ENCODE data around the gene DHRS3.

DHRS3 gene

DNA sequence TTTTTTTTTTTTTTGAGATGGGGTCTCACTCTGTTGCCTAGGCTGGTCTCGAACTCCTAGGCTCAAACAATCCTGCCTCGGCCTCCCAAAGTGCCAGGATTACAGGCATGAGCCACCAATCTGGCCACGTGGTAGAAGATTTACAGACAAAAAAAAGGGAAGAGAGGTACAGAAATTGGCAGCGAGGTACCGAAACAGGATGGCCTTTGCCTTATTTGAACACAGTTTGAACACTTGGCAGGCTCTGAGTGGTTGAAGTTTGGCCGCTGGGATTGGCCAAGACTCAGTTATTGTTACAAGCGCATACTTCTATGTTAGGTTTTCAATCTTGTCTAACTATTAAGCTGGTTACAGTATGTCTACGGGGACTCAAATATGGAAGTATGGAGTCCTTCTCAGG, 19.7 kb upstream of the DHRS3 start:
- DNase-seq (ENCODE audit: low read depth) = no peak

DNA sequence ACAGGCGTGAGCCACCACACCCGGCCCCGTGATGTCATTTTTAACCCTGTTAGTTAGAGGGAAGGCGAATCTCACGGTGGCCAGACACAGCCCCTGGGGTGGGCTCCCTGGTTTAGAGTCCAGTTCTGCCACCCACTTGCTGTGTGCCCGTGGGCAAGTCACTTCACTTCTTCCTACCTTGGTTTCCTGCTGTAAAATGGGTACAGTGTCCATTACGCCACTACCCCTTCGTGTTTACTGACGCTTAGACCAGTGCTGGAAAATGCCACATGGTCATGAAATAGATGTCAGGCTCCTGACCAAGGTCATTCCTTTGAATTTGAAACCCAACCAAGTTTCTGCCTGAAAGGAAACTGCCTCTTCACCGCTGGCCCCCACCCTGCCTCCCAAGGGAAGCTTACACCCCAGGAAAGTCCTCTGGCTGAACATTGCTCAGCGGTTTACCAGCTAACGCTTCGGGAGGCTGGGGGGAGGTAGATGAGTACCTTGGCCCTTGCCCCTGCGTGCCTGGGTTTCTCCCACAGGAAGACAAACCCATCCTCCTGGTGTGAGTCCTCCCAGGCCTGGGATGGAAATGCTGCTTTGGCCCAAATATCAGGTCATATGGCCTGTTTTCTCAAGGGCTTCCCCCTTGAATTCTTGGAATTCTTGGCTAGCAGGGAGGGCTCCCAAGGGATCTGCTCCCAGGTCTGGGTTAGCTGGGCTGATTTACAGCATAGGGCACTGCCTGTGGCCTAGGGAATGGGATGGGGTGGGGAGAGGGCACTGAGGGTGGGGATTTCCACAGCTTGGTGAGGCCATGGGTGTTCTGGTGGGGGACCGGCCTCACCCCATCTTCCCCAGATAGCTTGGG, 18.3 kb upstream of the DHRS3 start:
- DNase-seq (ENCODE audit: low read depth) = no peak

DNA sequence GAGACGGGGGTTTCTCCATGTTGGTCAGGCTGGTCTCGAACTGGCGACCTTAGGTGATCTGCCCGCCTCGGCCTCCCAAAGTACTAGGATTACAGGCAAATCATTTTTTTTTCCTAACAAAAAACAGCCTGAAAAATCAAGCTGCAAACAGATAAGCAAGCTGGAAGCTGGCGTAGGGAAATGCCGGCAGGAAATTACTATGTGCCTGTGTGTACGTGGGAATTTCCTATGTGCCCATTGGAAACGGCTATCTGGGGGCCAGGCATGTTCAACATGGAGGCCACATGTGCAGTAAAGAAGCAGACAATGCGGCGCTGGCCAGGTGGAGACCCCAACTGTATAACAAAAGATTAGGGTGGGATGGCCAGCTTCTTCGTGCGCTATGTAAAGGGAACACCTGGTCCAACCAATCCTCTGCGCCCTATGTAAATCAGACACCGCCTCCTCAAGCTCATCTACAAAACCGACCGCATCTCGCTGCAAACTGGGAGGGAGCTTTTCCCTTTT, 16.7 kb upstream of the DHRS3 start:
- DNase-seq (ENCODE audit: low read depth) = no peak

DNA sequence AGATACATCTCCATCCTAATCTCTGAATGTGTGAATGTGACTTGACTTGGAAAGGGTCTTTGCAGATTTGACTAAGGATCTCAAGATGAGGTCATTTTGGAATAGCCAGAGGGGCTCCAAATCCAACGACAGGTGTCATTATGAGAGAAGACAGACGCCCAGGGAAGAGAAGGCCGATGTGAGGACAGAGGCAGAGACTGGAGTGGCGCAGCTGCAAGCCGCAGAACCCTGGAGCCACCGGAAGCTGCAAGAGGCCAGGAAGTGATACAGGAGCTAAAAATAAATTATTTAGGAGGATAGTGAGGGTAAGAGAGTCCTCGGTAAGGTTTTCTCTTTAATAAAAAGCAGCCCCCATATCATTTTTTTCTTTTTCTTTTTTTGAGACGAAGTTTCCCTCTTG, 16.1 kb upstream of the DHRS3 start:
- no peak for DNase-seq (ENCODE audit: low read depth)

DNA sequence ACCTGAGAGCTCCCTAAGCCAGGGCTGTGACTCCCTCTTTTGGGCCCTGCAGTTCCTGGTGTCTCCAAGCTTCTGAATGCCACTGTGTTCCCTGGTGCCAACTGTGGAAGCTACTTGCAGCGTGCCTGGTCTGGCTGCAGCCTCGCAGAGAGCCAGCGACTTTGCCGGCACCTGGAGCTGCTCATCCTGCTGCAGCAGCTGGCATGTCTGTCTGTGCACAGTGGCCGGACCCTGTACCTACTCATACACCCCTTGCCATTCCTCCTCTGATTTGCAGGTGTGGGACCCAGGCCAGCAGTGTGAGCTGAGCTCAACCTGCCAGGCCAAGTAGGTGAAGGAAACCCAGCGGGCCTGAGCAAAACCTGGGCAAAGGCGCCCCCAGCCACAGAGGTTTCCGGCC, 13.6 kb upstream of the DHRS3 start:
- no peak for DNase-seq (ENCODE audit: low read depth)

DNA sequence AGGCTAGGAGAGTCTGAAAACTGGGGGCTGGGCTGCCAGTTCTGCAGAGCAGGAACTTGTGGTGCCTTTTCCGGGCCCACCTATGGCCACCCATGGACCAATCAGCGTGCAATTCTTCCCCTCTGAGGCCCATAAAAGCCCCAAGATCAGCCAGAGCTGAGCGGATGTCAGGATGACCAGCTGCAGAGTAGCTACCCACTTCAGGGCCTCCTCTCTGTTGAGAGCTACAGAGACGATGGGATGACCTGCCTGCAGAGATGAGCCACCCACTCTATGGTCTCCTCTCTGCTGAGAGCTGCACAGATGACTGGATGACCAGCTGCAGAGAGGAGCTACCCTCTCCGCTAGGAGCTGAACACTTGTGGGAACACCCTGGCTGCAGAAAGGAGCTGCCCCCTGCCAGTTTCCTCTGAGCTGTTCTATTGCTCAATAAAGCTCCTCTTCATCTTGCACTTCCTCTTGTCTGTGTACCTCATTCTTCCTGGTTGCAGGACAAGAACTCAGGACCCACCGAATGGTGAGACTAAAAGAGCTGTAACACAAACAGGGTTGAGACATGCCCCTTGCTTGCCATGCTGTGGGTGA, 13.0 kb upstream of the DHRS3 start:
- no peak for DNase-seq (ENCODE audit: low read depth)

DNA sequence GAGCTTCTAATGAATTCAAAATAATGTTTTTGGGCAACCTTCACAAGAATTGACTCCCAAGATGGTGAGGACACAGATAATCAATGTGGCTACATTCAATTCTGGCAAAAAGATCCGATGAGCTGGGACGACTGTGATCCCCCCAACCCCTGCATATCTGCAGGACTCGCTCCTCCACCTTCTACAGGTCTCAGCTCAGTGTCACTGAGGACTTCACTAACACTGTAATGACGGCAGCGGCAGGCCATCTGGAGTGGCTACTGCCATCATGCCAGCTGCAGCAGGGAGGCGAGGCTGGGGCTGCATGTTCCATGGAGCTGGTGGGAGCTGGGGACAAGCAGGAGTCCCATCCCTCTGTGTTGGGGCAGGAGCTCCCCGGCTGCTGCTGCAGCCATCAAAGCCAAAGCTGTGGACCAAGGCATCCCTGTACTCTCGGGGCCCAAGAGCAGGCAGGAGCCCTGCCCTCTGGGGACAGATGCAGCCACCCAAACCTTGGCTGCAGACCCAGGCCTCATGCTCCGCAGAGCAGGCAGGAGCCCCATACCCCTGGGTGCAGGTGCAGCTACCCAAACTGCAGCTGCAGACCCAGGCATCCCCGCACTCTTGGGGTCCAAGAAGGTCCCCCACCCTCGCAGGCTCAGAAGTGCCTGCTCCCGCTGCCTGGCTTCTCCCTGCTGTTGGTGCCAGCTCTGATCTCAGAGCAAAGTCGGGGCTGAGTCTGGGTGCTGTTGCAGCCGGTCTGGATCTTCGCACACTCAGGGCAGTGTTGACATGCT, 12.2 kb upstream of the DHRS3 start:
- no peak for DNase-seq (ENCODE audit: low read depth)

DNA sequence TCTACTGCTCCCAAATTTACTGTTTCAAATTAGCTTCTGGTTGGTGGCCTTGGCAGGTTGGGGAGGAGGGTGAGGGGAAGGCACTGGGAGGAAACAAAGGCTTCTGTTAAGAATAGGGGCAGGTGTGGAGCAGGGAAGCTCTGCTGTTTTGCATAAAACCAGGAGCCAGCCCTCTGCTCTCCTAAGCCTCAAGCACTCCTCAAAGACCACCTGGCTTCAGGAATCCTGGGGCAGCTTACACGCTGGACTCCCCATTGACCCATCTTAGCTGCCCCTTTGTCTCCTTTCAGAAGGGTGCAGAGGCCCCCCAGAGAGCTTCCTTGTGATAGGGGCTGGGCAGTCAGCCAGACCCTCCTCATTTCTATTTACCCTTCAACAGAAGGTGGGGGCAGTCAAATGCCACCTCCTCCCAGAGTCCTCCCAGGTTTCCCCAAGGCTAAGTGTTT, 11.5 kb upstream of the DHRS3 start:
- DNase-seq (ENCODE audit: low read depth) = no peak

DNA sequence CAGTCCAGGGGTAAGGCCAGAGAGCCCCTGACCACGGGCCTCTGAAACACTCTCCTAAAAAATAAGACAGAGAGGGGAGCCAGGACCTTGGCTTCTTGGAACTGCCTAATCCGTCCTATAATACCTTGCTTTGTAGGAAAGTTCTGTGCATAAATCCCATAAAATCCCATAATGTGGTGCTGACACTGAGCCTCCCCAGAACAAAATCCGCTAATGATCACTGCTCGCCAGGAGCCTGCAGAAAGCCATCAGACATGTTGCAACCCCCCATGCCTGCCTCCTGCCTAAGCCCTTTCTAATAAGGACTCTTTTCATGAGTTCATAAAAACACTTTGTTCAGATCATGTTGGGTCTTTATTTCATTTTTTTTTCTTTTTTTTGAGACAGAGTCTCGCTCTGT, 9.3 kb upstream of the DHRS3 start:
- no peak for DNase-seq (ENCODE audit: low read depth)

DNA sequence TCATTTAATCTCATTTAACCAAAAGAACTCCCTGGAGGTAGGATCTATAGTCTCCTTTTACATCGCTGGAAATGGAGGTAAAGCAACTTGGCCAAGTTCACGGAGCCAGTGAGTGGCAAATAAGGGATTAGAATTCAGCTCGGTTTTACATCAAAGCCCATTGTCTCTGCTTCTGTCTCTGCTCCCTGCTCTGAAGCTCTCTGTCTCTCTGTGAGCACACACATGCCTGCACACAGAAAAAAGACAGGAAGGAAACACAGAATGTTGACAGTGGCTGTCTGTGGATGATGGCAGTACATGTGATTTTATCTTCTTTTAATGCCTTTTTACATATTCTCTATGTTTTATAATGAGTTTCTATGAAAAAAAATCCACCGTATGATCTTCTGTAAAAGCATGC, 8.9 kb upstream of the DHRS3 start:
- no peak for DNase-seq (ENCODE audit: low read depth)

DNA sequence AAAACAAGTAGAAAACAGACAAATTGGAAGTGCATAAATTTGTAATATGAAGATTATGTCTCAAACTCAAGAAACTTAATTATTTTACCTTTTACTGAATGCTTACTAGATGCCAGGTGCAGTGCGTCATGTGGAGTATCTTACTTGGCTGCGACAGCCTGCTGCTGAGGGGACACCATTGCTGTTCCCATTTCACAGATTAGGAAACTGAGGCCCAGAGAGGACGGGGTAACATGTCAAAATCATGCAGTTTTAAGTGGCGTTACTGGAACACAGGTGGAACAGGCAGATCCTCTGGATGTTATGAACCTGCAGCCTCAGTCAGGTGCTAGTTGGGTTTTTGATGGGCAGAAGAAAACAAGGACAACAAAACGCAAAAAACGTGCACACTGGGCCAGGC, 7.3 kb upstream of the DHRS3 start:
- DNase-seq (ENCODE audit: low read depth) = no peak

DNA sequence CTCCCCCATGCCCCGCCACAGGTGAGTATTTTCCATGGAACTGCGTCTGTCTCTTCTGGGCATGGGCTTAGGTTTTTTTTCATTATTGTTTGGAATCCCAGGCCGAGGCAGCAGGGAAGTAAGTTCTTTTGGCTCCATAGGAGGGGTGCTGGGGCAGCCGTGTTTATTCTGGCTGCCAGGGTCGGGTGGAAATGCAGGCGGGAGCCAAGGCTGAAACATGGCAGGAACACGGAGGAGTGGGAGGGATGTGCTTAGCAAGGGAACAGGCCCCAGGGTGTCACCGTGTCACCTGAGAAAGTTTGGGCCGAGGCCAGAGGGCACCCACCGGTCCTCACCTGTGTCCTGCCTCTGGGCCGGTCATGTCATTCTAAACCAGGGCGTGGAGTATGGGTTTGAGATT, 4.5 kb upstream of the DHRS3 start:
- DNase-seq (ENCODE audit: low read depth) = no peak

DNA sequence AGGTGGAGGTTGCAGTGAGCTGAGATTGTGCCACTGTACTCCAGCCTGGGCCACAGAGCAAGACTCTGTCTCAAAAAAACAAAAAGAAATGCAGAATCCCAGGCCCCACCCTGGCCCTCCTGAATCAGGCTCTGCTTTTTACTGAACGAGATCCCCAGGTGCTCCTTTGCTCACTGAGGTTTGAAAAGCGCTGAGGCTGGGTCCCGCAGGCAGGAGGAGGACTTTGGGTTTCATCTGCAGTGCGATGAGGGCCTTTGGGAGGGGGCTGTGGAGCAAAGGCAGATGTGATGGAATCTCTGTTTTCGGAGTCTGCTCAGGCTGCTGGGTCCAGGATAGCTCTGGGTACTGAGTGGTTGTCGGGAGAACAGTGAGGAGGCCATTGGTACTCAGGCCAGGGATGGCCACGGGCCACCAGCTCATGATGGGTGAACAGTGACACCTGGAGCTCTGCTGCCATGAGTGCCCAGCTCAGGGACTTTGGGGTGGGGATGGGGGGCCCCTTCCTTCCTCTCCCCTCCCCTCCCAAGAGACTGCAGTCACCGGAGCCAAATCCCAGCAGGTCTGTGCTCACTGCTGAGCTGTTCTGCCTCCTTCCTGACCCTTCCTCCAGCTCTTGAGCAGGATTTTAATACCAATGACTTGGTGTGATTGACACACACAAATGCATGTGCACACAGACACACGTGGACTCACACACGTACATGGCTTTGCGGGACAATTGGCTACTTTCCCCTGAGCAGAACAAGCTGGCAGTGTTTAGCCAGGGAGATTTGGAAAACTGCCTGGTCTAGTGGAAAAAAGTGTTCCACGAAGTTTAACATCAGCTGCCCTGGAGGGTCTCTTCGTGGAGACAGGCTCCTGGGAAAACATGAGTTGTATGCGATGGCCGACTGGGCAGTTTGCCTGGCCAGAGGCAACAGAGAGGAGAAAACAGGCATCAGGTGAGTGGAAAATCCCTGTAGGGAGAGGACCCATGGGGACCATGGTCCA, 3.6 kb upstream of the DHRS3 start:
- no peak for DNase-seq (ENCODE audit: low read depth)

DNA sequence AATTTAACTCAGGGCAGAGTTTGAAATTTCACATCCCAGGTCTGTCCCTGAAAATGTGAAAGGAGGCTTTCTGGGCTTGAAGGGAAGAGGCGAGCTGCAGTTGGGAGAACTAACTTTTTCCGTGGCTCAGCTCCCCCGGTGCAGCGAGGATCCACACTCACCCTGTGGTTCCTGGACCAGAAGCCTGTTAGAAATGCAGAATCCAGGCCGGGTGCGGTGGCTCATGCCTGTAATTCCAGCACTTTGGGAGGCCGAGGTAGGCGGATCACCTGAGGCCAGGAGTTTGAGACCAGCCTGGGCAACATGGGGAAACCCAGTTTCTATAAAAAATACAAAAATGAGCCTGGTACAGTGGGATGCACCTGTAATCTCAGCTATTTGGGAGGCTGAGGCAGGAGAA, 2.9 kb upstream of the DHRS3 start:
- no peak for DNase-seq (ENCODE audit: low read depth)

DNA sequence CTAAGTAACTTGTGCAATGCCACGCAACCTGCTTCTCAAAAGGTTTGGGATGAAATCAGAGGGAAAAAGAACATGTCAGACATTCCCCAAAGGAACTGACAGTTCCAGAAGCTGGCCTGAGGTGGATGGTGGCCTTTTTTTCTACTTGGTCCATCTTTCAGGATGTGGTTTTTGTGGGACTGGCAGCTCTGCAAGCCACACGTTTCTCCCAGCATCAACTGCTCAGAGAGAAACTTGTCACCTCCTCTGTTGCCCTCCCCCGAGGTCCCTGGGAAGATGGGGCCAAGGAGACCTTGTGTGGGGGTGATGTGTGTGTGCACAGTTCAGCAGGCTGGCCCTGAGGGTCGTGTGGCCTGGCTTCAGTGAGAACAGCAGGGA, 2.5 kb upstream of the DHRS3 start:
- no peak for DNase-seq (ENCODE audit: low read depth)

DNA sequence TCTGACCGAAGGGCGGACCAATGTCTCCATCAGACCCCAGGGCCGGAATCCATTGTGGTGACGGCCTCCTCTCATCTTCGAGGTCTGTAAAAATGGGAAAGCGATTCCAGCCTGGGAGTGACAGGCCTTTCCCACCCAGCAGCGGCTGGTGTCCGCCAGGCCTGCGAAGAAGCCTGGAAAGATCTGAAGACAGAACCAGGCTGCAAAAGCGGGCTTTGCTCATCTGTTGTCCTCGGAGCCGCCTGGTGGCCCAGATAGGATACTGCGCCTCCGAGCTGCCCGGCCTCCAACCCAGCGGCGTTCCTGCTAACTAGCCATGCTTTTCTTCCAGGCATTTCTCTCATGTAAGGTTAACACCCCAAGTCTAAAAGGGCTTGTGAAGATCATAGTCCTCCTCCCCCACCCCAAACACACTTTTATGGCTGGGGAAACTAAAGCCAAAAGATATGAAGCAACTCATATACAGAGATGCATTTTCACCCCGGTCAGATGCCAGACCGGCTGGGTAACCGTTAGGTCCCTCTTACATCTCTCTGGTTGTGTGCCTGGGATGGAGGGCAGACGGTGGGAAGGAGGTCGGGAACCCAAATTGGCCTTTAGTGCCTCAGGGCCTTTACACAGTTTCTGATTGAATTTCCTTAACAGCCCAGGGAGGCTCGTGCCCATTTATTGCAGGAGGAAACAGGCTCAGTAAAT, 1.9 kb upstream of the DHRS3 start:
- no peak for DNase-seq (ENCODE audit: low read depth)

DNA sequence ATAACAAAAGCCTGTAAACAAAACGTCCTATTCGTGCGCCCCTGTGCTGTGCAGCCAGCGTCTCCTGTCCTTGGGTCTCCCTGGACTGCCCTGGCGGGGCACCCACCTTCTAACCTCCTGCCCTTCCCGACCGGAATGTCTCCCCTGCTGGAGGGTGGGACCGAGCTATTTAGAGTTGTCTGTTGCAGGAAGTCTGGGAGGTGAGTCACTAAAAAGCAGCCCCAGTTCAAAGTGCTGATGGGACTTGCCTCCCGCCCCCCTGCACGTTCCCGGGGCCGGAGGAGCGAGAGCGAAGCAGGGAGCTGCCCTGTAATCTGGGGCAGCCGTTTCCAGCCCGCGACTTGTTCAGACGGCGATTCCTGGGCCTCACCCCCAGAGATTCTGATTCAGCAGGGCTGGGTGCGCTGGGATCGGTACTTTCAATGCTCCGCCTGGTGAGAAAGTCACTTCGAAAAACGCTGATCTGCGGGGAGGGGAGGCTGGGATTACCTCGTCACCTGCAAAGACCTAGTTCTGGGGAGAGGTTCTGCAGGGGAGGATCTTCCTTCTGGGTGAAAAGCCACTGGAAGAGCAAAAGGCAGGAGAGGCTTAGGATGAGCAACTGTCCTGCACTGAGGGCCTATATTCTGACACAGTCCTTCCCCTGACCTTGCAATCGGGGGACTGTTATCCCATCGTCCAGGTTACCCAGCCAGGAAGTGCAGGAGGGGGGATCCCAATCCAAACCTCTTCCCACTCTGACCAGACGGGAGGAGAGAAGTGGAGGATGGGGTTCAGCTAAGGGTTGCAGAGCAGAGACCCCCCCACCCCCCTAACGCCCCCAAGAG, 1.2 kb upstream of the DHRS3 start:
- DNase-seq (ENCODE audit: low read depth) = no peak

DNA sequence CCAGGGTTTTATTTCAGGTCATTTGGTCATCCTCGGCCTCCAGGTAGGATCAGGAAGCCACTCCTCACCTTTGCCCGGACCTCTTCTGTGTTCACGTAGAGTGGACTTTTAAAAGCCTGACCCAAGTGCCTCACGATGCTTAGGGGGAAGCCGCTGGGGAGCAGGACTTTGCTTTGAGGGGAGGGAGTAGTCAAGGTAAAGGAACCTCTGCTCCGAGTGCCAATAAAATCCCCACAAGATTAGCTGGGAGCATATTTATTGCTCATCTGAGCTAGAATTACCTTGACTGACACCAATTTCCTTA, 603 bp upstream of the DHRS3 start:
- no peak for DNase-seq (ENCODE audit: low read depth)

DNA sequence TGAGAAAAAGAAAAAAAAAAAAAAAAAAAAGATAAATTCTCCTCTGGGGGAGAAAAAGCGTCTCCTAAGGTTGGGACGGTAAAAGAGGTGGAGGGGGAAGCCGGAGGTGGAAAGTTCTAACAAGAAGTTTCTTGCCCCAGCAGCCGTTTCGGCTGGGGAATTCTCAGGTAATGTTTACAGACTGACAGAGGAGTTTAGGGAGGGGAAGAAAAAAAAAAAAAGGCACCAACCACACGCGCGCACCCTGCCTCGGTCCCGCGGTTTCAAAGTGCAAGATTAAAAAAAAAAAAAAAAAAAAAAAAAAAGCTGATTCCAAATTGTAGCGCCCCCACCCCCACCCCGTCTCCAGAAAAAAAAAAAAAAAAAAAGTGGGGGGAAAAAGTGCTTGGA, 504 bp downstream of the DHRS3 start:
- no peak for DNase-seq (ENCODE audit: low read depth)

DNA sequence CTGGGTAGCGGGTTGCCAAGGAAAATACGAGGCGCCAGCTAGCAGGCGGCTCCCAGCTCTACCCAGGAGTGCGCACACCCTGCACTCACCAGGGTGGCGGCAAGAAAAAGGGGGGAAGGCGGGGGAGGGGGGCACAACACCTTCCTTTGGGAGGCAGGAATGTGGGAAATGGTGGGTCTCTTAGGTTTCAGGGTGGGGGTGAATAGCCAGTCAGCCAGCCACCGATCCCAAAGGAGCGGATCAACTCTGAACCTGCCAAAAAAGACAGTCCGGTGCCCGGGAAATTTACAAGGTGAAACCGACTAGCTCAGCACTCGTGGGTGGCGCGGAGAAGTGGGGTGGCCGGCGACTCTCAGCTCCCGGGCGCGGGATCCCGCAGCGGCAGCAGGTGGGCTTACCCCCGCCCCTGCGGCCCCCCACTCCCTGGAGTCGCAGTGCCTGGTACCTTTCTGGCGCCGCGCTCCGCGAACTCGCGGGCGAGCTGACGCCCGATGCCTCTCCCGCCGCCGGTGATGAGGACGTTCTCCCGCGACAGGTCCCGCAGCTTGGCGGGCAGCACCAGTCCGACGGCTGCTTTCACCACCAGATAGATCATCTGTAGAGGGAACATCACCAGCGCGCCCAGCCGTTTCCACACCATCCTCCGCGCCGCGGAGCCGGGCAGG, 1.2 kb downstream of the DHRS3 start:
- DNase-seq (ENCODE audit: low read depth) = no peak

Data from GM04503 (cell line).